Measurements from ENCODE around the gene GATB.

GRCh38 chr4:151715881-151716280 is 44.9 kb downstream of the GATB start:
- TF ChIP-seq CTCF (IDR thresholded peaks at IDR 0.05; ENCODE audit: insufficient read depth, low read length) (no peak), GABPA (IDR thresholded peaks at IDR 0.05; ENCODE audit: low read depth) (no peak), POLR2AphosphoS5 (IDR thresholded peaks at IDR 0.05; ENCODE audit: low read depth) (no peak)

All from HL-60 (cell line).